Measurements from ENCODE around the gene IL16.

IL16 gene

GRCh38 chr15:81297147-81297572 is 100.5 kb downstream of the IL16 start:
- no peak for FAIRE-seq

- no peak for FAIRE-seq
These were observed 101.2 kb downstream of the IL16 start for GRCh38 chr15:81297603-81298575.

- no peak for FAIRE-seq
These were observed 101.9 kb downstream of the IL16 start for GRCh38 chr15:81298611-81299010.

GRCh38 chr15:81299156-81299555 is 102.5 kb downstream of the IL16 start:
- FAIRE-seq, result no peak

GRCh38 chr15:81299630-81300273 is 103.1 kb downstream of the IL16 start:
- FAIRE-seq, result no peak

GRCh38 chr15:81301385-81301784 is 104.7 kb downstream of the IL16 start:
- no peak for FAIRE-seq

- no peak for FAIRE-seq
These were observed 105.2 kb downstream of the IL16 start for GRCh38 chr15:81301815-81302399.

- no peak for FAIRE-seq
These were observed 106.0 kb downstream of the IL16 start for GRCh38 chr15:81302701-81303109.

- FAIRE-seq, result no peak
These were observed 106.9 kb downstream of the IL16 start for GRCh38 chr15:81303244-81304225.

- FAIRE-seq, result no peak
These were observed 107.5 kb downstream of the IL16 start for GRCh38 chr15:81304226-81304625.

GRCh38 chr15:81308260-81308659 is 111.6 kb downstream of the IL16 start:
- no peak for FAIRE-seq

GRCh38 chr15:81309647-81310450 is 113.2 kb downstream of the IL16 start:
- no peak for FAIRE-seq

- no peak for FAIRE-seq
These were observed 113.8 kb downstream of the IL16 start for GRCh38 chr15:81310480-81310879.

GRCh38 chr15:81311752-81312464 is 115.2 kb downstream of the IL16 start:
- no peak for FAIRE-seq

GRCh38 chr15:81312790-81313543 is 116.3 kb downstream of the IL16 start:
- no peak for FAIRE-seq

- FAIRE-seq, result no peak
These were observed 117.0 kb downstream of the IL16 start for GRCh38 chr15:81313686-81314085.

- no peak for FAIRE-seq
These were observed 117.7 kb downstream of the IL16 start for GRCh38 chr15:81314378-81314777.

- no peak for FAIRE-seq
These were observed 118.9 kb downstream of the IL16 start for GRCh38 chr15:81315452-81316175.

GRCh38 chr15:81316267-81316666 is 119.6 kb downstream of the IL16 start:
- no peak for FAIRE-seq
